NB4 (cell line): ENCODE data around the gene C1orf87.

Source experiments
- DNase-seq: peaks from one replicate; pipeline ENCODE4 v3.0.0; 2010; ENCODE audit warnings: low read depth
- H3K4me3 ChIP-seq: one replicate; pipeline ENCODE4 v1.5.1; 2011; ENCODE audit warnings: mild to moderate bottlenecking, low read depth, low read length, moderate library complexity
- MAX ChIP-seq: IDR thresholded peaks from 2 replicates; pipeline ENCODE4 v1.6.1; 2011; ENCODE audit warnings: low read depth, low read length
- MYC ChIP-seq: IDR thresholded peaks from 2 replicates; pipeline ENCODE4 v1.6.1; 2011; ENCODE audit warnings: low read depth, low read length
- POLR2A ChIP-seq: IDR thresholded peaks from 2 replicates; pipeline ENCODE4 v1.6.1; 2011; ENCODE audit warnings: mild to moderate bottlenecking; ENCODE audit not compliant: insufficient read length; ENCODE audit errors: extremely low read depth
- TF ChIP-seq, protein P1 (sequence below): IDR thresholded peaks from one replicate; pipeline ENCODE4 v1.5.1; 2012; ENCODE audit warnings: low read depth, low read length

C1orf87 gene

DNA sequence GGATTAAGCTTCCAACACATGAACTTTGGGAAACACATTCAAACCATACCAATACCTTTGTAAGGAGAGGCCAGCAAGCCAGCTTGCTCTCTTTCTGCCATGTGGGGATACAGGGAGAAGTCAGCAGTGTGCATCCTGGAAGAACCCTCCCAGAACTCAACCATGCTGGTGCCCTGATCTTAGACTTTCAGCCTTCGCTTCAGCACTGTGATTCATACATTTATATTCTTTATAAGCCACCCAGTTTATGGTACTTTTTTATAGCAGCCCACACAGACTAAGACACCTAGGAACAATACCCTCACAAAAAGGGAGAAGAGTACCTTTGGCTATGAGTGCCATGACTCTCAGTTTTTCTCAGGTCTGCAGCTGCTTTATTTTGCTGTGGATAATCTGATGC is 35.9 kb downstream of the C1orf87 start:
- no peak for DNase-seq
- no peak overlapping the region for H3K4me3 ChIP-seq
- no peak for TF ChIP-seq MYC

DNA sequence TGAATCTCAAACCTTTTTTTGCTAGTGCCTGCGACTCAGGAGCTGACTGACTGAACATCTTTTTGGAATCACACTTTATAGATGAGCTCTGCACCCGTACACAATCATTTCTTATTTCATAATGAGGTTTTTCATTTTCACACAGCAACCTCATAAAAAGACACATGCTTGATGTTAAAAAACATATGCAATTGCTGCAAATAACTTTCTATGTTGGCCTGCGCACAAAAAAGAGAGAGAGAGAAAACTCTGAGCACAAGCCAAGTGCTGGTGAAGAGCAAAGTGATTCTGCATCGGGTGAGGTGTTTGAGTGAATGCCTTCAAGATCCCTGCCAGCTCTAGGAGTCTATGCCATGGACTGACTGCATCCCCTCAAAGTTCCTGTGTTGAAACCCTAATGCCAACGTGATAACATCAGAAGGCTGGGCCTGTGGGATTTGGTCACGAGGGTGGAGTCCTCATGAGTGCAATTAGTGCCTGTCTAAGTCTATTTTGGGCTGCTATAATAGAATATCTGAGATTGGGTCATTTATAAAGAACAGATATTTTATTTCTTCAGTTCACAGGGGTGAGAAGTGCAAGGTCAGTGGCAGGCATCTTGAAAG is 36.6 kb downstream of the C1orf87 start:
- H3K4me3 ChIP-seq: no peak overlapping the region
- TF ChIP-seq, protein P1, sequence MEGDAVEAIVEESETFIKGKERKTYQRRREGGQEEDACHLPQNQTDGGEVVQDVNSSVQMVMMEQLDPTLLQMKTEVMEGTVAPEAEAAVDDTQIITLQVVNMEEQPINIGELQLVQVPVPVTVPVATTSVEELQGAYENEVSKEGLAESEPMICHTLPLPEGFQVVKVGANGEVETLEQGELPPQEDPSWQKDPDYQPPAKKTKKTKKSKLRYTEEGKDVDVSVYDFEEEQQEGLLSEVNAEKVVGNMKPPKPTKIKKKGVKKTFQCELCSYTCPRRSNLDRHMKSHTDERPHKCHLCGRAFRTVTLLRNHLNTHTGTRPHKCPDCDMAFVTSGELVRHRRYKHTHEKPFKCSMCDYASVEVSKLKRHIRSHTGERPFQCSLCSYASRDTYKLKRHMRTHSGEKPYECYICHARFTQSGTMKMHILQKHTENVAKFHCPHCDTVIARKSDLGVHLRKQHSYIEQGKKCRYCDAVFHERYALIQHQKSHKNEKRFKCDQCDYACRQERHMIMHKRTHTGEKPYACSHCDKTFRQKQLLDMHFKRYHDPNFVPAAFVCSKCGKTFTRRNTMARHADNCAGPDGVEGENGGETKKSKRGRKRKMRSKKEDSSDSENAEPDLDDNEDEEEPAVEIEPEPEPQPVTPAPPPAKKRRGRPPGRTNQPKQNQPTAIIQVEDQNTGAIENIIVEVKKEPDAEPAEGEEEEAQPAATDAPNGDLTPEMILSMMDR: no peak
- TF ChIP-seq MYC (no peak), POLR2A (no peak), MAX (no peak)
- DNase-seq: no peak

GRCh38 chr1:60035921-60036320 is 37.6 kb downstream of the C1orf87 start:
- no peak overlapping the region for H3K4me3 ChIP-seq
- TF ChIP-seq MAX (no peak), POLR2A (no peak), MYC (no peak)
- TF ChIP-seq, protein P1: no peak
- DNase-seq: no peak

GRCh38 chr1:60034999-60035398 is 38.6 kb downstream of the C1orf87 start:
- DNase-seq: peak; percentile 9
- TF ChIP-seq, protein P1: no peak
- no peak for TF ChIP-seq POLR2A
- no peak for TF ChIP-seq MYC
- no peak for TF ChIP-seq MAX

GRCh38 chr1:60033066-60033465 is 40.5 kb downstream of the C1orf87 start:
- no peak overlapping the region for H3K4me3 ChIP-seq
- TF ChIP-seq, protein P1: no peak
- no peak for TF ChIP-seq POLR2A
- no peak for TF ChIP-seq MYC
- no peak for TF ChIP-seq MAX
- DNase-seq: no peak

More at GRCh38 chr1:60034999-60035398, 38.6 kb downstream of the C1orf87 start:
- H3K4me3 ChIP-seq: no peak overlapping the region

GRCh38 chr1:60031146-60031545 is 42.4 kb downstream of the C1orf87 start:
- TF ChIP-seq MYC: no peak
- TF ChIP-seq MAX: no peak
- TF ChIP-seq, protein P1: no peak
- TF ChIP-seq POLR2A: no peak

More at GRCh38 chr1:60031146-60031545, 42.4 kb downstream of the C1orf87 start:
- H3K4me3 ChIP-seq: no peak overlapping the region
- DNase-seq: no peak
